H9 (cell line): ENCODE data around the gene USP43. TPM values are rescaled to one million over a fixed set of nuclear protein-coding genes. Genes with fewer than 3 reads are reported as not detected.

Source experiments
- DNase-seq: peaks from one replicate; pipeline ENCODE4 v3.0.0-alpha.2; 2017
- H2AFZ ChIP-seq: one replicate; pipeline ENCODE4 v1.6.1; 2013; ENCODE audit warnings: mild to moderate bottlenecking, low read length, control low read depth, moderate library complexity
- H2AK5ac ChIP-seq: 2 replicates; pipeline ENCODE4 v1.6.1; 2013; ENCODE audit warnings: low read length, control low read depth, mixed read lengths; ENCODE audit not compliant: insufficient read length
- H2BK120ac ChIP-seq: one replicate; pipeline ENCODE4 v1.6.1; 2013; ENCODE audit warnings: low read depth, mild to moderate bottlenecking, low read length, control low read depth, inconsistent platforms; ENCODE audit not compliant: poor library complexity, severe bottlenecking
- H2BK12ac ChIP-seq: 2 replicates; pipeline ENCODE4 v1.6.1; 2013; ENCODE audit warnings: low read length, control low read depth, mixed read lengths, low read depth; ENCODE audit not compliant: insufficient read length
- H2BK15ac ChIP-seq: 2 replicates; pipeline ENCODE4 v1.6.1; 2013; ENCODE audit warnings: low read depth, low read length, control low read depth
- H2BK20ac ChIP-seq: one replicate; pipeline ENCODE4 v1.6.1; 2013; ENCODE audit warnings: low read depth, mild to moderate bottlenecking, low read length, control low read depth, inconsistent platforms; ENCODE audit not compliant: poor library complexity, severe bottlenecking
- H2BK5ac ChIP-seq: 2 replicates; pipeline ENCODE4 v1.6.1; 2013; ENCODE audit warnings: low read length, control low read depth, mixed read lengths; ENCODE audit not compliant: insufficient read length
- H3K14ac ChIP-seq: 2 replicates; pipeline ENCODE4 v1.6.1; 2013; ENCODE audit warnings: low read length, control low read depth; ENCODE audit not compliant: insufficient read depth
- H3K18ac ChIP-seq: 2 replicates; pipeline ENCODE4 v1.6.1; 2013; ENCODE audit warnings: low read depth, mild to moderate bottlenecking, mixed read lengths, low read length, control low read depth; ENCODE audit not compliant: insufficient read length
- H3K23ac ChIP-seq: 2 replicates; pipeline ENCODE4 v1.6.1; 2013; ENCODE audit warnings: low read length, control low read depth, mixed read lengths, low read depth; ENCODE audit not compliant: insufficient read length
- H3K23me2 ChIP-seq: 2 replicates; pipeline ENCODE4 v1.6.1; 2013; ENCODE audit warnings: low read depth, mild to moderate bottlenecking, mixed read lengths, low read length, control low read depth; ENCODE audit not compliant: insufficient read length, poor library complexity, severe bottlenecking
- H3K27ac ChIP-seq: 2 replicates; pipeline ENCODE4 v1.5.1; 2013; ENCODE audit warnings: low read length, control low read depth, mixed read lengths, low read depth; ENCODE audit not compliant: insufficient read length
- H3K27me3 ChIP-seq: 2 replicates; pipeline ENCODE4 v1.6.1; 2013; ENCODE audit warnings: low read length, control low read depth, inconsistent platforms; ENCODE audit not compliant: insufficient read depth
- H3K4ac ChIP-seq: 2 replicates; pipeline ENCODE4 v1.6.1; 2013; ENCODE audit warnings: low read depth, mild to moderate bottlenecking, control low read depth, inconsistent platforms, low read length, moderate library complexity
- H3K4me1 ChIP-seq: 2 replicates; pipeline ENCODE4 v1.6.1; 2013; ENCODE audit warnings: low read length, control low read depth, inconsistent platforms; ENCODE audit not compliant: insufficient read depth
- H3K4me2 ChIP-seq: 2 replicates; pipeline ENCODE4 v1.6.1; 2013; ENCODE audit warnings: low read length, control low read depth, mixed read lengths; ENCODE audit not compliant: insufficient read length, insufficient read depth
- H3K56ac ChIP-seq: 2 replicates; pipeline ENCODE4 v1.6.1; 2013; ENCODE audit warnings: low read depth, mild to moderate bottlenecking, mixed read lengths, low read length, control low read depth; ENCODE audit not compliant: insufficient read length
- H3K79me1 ChIP-seq: 2 replicates; pipeline ENCODE4 v1.6.1; 2013; ENCODE audit warnings: low read depth, mild to moderate bottlenecking, moderate library complexity, low read length, control low read depth, inconsistent platforms; ENCODE audit not compliant: insufficient read depth, poor library complexity, severe bottlenecking
- H3K79me2 ChIP-seq: 2 replicates; pipeline ENCODE4 v1.6.1; 2013; ENCODE audit warnings: low read length, control low read depth, inconsistent platforms; ENCODE audit not compliant: insufficient read depth
- H3K9ac ChIP-seq: 2 replicates; pipeline ENCODE4 v1.6.1; 2013; ENCODE audit warnings: low read length, control low read depth, mixed read lengths; ENCODE audit not compliant: insufficient read length; ENCODE audit errors: extremely low read depth
- H3K9me3 ChIP-seq: one replicate; pipeline ENCODE4 v1.6.1; 2013; ENCODE audit warnings: low read depth, low read length, inconsistent platforms; ENCODE audit not compliant: control insufficient read depth
- H3T11ph ChIP-seq: one replicate; pipeline ENCODE4 v1.6.1; 2013; ENCODE audit warnings: mild to moderate bottlenecking, low read length, control low read depth, inconsistent platforms
- H4K20me1 ChIP-seq: one replicate; pipeline ENCODE4 v1.6.1; 2013; ENCODE audit not compliant: control insufficient read depth, insufficient read length, insufficient read depth
- H4K5ac ChIP-seq: 2 replicates; pipeline ENCODE4 v1.6.1; 2013; ENCODE audit warnings: low read depth, mild to moderate bottlenecking, mixed read lengths, low read length, control low read depth; ENCODE audit not compliant: insufficient read length
- H4K8ac ChIP-seq: replicated peaks from 2 replicates; pipeline ENCODE4 v1.6.1; 2013; ENCODE audit warnings: low read length, control low read depth, mixed read lengths, low read depth; ENCODE audit not compliant: insufficient read length
- H4K91ac ChIP-seq: 2 replicates; pipeline ENCODE4 v1.6.1; 2013; ENCODE audit warnings: low read depth, mild to moderate bottlenecking, moderate library complexity, mixed read lengths, low read length, control low read depth; ENCODE audit not compliant: insufficient read length
- H3K27ac Mint-ChIP-seq, 3 experiments: 2 replicates in 2 of 3; 3 replicates in 1 of 3; pipeline ENCODE4 v1.8.0; 2020 to 2021; ENCODE audit warnings: mixed read lengths in 3 of 3, mild to moderate bottlenecking in 1 of 3, moderate library complexity in 1 of 3
- H3K27me3 Mint-ChIP-seq: 2 replicates; pipeline ENCODE4 v1.8.0; 2021; ENCODE audit warnings: low read depth, mild to moderate bottlenecking, moderate library complexity, mixed read lengths
- H3K36me3 Mint-ChIP-seq, 3 experiments: 2 replicates in 2 of 3; 3 replicates in 1 of 3; pipeline ENCODE4 v1.8.0; 2020 to 2021; ENCODE audit warnings: low read depth in 3 of 3, mixed read lengths in 3 of 3; ENCODE audit not compliant: insufficient read depth in 1 of 3
- H3K4me1 Mint-ChIP-seq, 2 experiments: 2 replicates each; pipeline ENCODE4 v1.8.0; 2020; ENCODE audit warnings: mixed read lengths in 2 of 2
- H3K4me3 Mint-ChIP-seq, 2 experiments: 2 replicates in 1 of 2; 3 replicates in 1 of 2; pipeline ENCODE4 v1.8.0; 2020 to 2021; ENCODE audit warnings: mild to moderate bottlenecking in 2 of 2, mixed read lengths in 2 of 2, moderate library complexity in 1 of 2
- H3K9me3 Mint-ChIP-seq, 2 experiments: 2 replicates in 1 of 2; 3 replicates in 1 of 2; pipeline ENCODE4 v1.8.0; 2020; ENCODE audit warnings: mild to moderate bottlenecking in 2 of 2, mixed read lengths in 2 of 2, moderate library complexity in 1 of 2
- WGBS: extraction: QIAGEN DNeasy Blood & Tissue Kit; methylation state at CpG from one replicate; pipeline ENCODE4 v1.1.7; 2013; ENCODE audit warnings: missing lambda C conversion rate, low lambda C conversion rate, mixed read lengths; ENCODE audit not compliant: insufficient read length; ENCODE audit errors: extremely low coverage; 5-methylcytosine and 5-hydroxymethylcytosine counted together
- total RNA-seq: library from RNA; stranded (reverse); gene quantifications from 2 replicates; pipeline ENCODE4 v1.2.1, GENCODE V29; 2021
- TF ChIP-seq, protein P1 (sequence below): fragments of 200-600 bp; sonication (generic); conservative IDR thresholded peaks from 3 replicates; pipeline ENCODE4 v1.8.0; 2021; ENCODE audit warnings: antibody characterized with exemption, mild to moderate bottlenecking

The USP43 gene
- total RNA-seq, 1 experiment from 2014 or later: 5.2 TPM

DNA sequence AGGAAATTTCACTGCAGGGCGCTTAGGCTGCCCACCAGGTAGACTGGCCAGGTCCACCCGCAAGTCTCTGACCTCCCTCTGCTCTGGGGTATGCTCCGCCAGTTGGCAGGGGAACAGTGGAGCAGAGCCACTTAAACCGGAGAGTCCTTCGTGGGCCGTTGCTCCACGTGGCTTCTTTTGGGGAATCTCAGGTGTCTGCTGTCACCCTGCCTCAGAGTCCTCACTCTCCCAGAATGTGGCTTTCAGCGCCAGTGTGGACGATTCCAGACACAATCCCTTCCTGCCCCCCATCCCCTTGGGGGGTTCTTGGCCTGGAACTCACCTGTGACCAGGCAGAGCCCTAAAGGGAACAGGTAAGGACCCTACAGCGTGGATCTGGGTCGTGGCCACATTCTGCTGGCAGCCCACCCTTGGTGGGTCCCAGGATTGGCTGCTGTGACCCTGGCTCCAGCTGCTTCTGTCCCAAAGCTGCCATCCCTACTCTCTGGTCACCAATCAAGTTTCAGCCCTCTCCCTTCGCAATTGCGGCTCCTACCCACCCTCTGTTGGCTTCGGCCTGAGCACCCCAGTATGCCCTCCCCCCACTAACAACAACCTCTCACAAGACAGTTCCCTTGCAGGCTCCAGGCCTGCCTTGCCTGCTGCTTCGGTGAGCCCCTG, 123.8 kb downstream of the USP43 start:
- Mint-ChIP-seq H3K4me3 (no peak overlapping the region), H3K9me3 (no peaks in the 10 kb centered on the region), H3K36me3 (no peaks in the 10 kb centered on the region), H3K27me3 (peaks cover 7% of the 10 kb centered on the region), H3K4me1 (peaks cover 0 to 4% of the 10 kb centered on the region in 2 experiments; a peak in 1 of 4 replicates), H3K27ac (no peak overlapping the region)
- no peak overlapping the region for H2AK5ac ChIP-seq
- H4K20me1 ChIP-seq: no peaks in the 10 kb centered on the region
- no peak overlapping the region for H3K9ac ChIP-seq
- H3K79me2 ChIP-seq: no peaks in the 10 kb centered on the region
- H3K23ac ChIP-seq: no peak overlapping the region
- no peaks in the 10 kb centered on the region for H3K27me3 ChIP-seq
- no peak overlapping the region for H2BK120ac ChIP-seq
- no peak overlapping the region for H3K4ac ChIP-seq
- DNase-seq: no peak
- no peak overlapping the region for H4K8ac ChIP-seq
- TF ChIP-seq, protein P1, sequence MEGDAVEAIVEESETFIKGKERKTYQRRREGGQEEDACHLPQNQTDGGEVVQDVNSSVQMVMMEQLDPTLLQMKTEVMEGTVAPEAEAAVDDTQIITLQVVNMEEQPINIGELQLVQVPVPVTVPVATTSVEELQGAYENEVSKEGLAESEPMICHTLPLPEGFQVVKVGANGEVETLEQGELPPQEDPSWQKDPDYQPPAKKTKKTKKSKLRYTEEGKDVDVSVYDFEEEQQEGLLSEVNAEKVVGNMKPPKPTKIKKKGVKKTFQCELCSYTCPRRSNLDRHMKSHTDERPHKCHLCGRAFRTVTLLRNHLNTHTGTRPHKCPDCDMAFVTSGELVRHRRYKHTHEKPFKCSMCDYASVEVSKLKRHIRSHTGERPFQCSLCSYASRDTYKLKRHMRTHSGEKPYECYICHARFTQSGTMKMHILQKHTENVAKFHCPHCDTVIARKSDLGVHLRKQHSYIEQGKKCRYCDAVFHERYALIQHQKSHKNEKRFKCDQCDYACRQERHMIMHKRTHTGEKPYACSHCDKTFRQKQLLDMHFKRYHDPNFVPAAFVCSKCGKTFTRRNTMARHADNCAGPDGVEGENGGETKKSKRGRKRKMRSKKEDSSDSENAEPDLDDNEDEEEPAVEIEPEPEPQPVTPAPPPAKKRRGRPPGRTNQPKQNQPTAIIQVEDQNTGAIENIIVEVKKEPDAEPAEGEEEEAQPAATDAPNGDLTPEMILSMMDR: no peak
- no peak overlapping the region for H2BK15ac ChIP-seq
- H4K5ac ChIP-seq: no peak overlapping the region
- no peaks in the 10 kb centered on the region for H3K9me3 ChIP-seq
- no peak overlapping the region for H3K18ac ChIP-seq
- no peak overlapping the region for H4K91ac ChIP-seq
- no peaks in the 10 kb centered on the region for H3K23me2 ChIP-seq
- no CpG with 5 or more reads among the region's 15 CpGs for WGBS
- H3K79me1 ChIP-seq: no peaks in the 10 kb centered on the region
- no peak overlapping the region for H2AFZ ChIP-seq
- no peak overlapping the region for H2BK12ac ChIP-seq
- H3K4me1 ChIP-seq: no peaks in the 10 kb centered on the region
- no peak overlapping the region for H3K27ac ChIP-seq
- no peak overlapping the region for H2BK20ac ChIP-seq
- no peak overlapping the region for H2BK5ac ChIP-seq
- H3K14ac ChIP-seq: no peak overlapping the region
- H3T11ph ChIP-seq: no peak overlapping the region
- no peak overlapping the region for H3K56ac ChIP-seq
- no peak overlapping the region for H3K4me2 ChIP-seq
